ENCODE measurements around the gene RBBP7.

Gene RBBP7

GRCh38 chrX:16870095-16870861 is at the start of gene RBBP7:
RBBP7 (minus strand) TSS chrX:16870362; CDS start chrX:16870053, 309 bp downstream.
- DNase-seq, result peak; percentile 88

DNA sequence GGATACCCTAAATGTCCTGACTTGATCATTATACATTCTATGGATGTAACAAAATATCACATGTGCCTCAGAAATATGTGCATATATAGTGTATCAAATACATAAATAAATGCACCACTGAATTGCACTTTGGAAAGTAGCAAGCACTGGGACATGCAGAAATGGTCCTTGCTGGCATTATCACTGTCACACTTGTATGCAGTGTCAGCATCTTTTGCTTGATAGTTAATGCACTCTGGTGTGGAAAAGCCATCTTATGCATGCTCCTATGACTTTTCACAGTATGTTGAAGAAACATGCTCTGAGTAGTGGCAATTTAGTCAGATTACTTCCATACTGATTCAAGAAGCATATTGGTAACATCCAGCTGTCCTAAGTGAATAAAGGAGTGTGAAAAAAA is 48.8 kb upstream of the RBBP7 start:
- DNase-seq, result no peak

GRCh38 chrX:16917120-16917519 is 47.0 kb upstream of the RBBP7 start:
- no peak for DNase-seq

GRCh38 chrX:16916561-16916960 is 46.4 kb upstream of the RBBP7 start:
- DNase-seq, result no peak

GRCh38 chrX:16914058-16914457 is 43.9 kb upstream of the RBBP7 start:
- no peak for DNase-seq

DNA sequence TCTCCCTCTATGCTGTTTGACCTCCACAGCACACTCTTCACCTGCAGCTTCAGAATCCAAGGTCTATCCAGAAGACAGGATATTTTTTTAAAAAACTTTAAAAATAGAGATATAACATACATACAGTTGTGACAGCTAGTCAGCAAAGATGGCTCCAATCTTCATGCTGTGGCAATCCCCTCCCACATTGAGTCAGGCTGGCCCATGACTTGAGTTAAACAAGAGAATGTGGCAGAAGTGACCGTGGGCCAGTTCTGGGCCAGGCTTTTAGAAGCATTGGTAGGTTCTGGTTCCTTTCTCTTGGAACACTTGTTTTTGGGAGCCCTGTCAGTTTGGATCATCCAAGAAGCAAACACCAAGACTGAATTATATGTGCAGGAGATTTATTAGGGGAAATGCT is 40.2 kb upstream of the RBBP7 start:
- no peak for DNase-seq

- no peak for DNase-seq
These were observed 33.3 kb upstream of the RBBP7 start for GRCh38 chrX:16903274-16904022.

DNA sequence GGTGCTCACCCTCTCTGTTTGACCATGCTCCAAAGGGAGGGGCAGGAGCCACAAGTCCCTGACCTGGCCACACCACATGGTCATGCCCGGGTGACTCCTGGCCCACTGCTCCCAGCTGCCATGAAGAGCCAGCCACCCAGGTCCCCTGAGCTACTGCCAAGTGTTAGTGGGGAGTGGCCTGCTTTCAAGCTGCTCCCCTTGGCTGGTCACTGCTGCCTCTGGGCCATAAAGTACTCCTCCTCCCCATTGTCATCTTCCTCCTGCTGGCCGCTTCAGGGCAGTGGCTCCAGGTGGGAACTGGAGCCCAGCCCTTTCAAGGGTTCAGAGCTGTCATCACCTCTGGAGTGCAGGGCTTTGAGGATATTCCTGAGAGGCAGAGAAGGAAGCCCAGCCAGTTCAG is 27.3 kb upstream of the RBBP7 start:
- DNase-seq, result no peak

GRCh38 chrX:16892504-16893362 is 22.6 kb upstream of the RBBP7 start:
- peak; percentile 38 for DNase-seq

DNA sequence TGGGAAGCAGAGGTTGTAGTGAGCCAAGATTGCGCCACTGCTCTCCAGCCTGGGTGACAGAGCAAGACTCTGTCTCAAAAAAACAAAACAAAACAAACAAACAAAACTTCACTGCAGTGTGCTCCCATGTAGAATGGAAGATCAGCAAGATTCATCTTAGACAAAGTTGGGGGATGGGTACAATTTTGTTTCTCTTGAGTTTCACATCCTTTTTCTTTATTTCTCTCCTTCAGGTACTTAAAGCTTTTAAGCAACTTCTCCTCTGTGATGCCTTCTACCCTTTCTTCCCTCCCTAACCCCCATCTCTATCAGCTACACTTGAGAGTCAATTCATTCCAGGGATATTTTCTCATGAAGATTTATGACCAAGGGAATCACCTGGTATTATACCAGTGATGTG is 15.5 kb upstream of the RBBP7 start:
- no peak for DNase-seq

DNA sequence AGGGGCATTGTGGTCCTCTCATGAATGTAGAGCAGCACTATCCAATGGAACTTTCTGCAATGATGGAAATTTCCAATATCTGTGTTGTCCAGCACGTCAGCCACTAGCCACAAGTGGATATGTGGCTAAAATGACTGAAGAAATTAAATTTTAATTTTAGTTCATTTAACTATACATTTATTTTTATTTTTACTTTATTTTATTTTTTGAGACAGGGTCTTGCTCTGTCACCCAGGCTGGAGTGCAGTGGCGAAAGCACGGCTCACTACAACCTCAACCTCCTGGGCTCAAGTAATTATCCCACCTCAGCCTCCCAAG is 13.3 kb upstream of the RBBP7 start:
- no peak for DNase-seq

GRCh38 chrX:16882702-16883486 is 12.7 kb upstream of the RBBP7 start:
- peak; percentile 71 for DNase-seq

DNA sequence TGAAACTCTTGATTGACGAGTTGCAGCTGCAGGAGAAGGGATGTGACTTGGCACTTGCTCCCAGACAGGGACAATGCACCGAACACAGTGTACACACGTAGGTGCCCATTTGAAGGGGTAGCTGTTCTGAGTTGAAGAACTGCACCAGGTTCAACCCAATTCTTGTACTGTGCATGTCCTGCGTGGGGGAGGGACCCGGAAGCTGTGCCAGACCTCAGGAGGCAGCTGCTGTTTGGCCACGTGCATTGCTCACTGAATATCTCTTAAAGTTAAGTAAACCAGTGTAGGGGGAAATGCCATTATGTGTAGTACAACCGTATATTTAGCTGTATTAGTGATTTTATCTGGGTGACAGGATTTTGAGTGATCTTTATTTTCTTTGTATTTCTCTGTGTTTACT is 12.0 kb upstream of the RBBP7 start:
- DNase-seq, result no peak

GRCh38 chrX:16876696-16877095 is 6.5 kb upstream of the RBBP7 start:
- DNase-seq, result no peak

- no peak for DNase-seq
These were observed 4.4 kb upstream of the RBBP7 start for GRCh38 chrX:16874458-16875095.

DNA sequence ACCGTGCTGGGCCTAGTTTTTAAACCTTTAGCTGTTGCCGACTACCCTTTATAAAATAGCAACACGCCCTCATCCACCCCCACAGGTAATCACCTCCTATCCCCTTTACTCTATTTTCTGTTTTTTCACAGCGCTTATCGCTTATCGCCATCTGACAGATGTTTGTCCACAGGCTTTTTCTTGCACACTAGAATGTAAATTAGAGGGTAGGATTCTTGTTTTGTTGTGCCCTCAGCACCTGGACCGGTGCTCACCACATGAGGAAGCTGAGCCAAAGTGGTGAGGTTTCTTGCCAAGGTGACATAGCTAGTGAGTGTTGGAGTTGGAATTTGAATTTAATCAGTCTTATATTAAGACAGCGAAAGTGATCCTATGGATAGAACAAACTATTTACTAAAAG is 2.9 kb upstream of the RBBP7 start:
- no peak for DNase-seq

- no peak for DNase-seq
These were observed 977 bp upstream of the RBBP7 start for GRCh38 chrX:16870862-16871815.

- peak; percentile 58 for DNase-seq
These were observed 618 bp downstream of the RBBP7 start for GRCh38 chrX:16869393-16870094.

- DNase-seq, result no peak
These were observed 1.2 kb downstream of the RBBP7 start for GRCh38 chrX:16868920-16869319.

DNA sequence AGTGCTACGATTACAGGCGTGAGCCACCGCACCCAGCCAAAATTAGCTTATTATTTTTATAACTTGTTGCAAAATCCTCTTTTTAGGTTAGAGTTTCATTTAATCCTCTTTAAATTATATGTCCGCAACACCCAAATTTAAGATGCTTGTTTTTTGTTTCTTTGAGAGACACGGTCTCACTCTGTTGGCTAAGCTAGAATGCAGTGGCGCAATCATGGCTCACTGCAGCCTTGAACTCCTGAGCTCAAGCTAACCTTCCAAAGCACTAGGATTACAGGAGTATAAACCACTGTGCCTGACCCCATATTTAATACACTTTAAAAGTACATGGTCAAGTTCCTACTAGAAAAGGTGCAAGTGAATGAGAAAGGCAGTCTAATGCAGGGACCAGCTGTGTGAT is 2.2 kb downstream of the RBBP7 start:
- DNase-seq, result no peak
